Fibroblast of the aortic adventitia (primary cell): Measurements from ENCODE around the gene RMND5A. TPM values are rescaled to one million over a fixed set of nuclear protein-coding genes. Genes with fewer than 3 reads are reported as not detected.

Experiments used
- DNase-seq: peaks from one replicate; pipeline ENCODE4 v3.0.0-alpha.2; 2010; ENCODE audit warnings: low read depth
- H3K4me3 ChIP-seq: 2 replicates; pipeline ENCODE4 v1.5.1; 2011; ENCODE audit warnings: low read depth, mild to moderate bottlenecking, control low read depth, low read length, moderate library complexity
- total RNA-seq: library from RNA; depleted of rRNA; stranded (reverse); fragments of >200 nt; gene quantifications from 2 replicates; pipeline ENCODE4 v1.2.3, GENCODE V29; 2012; ENCODE audit warnings: low replicate concordance
- TF ChIP-seq, protein P1 (sequence below): IDR thresholded peaks from 2 replicates; pipeline ENCODE4 v1.5.1; 2011; ENCODE audit warnings: mild to moderate bottlenecking, low read length, control low read depth, inconsistent platforms; ENCODE audit not compliant: insufficient read depth

Gene RMND5A
- total RNA-seq, 1 donor = 20.2 TPM

DNA sequence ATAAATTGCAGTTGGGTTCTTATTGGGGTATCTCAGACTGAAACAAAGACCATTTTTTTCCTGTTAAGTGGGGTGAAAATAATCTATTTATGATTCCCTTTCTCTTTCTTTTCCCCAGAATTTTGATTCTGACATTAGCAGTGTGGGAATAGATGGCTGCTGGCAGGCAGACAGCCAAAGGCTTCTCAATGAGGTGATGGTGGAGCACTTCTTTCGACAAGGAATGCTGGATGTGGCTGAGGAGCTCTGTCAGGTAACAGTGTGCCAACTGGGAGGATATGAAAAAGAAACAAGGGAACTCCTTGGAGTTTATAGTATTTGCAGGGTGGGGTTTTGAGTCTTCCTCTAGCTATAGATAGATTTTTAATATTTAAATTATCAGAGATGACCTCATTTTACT, 31.7 kb downstream of the RMND5A start:
- no peak for DNase-seq
- no peak overlapping the region for H3K4me3 ChIP-seq
- TF ChIP-seq, protein P1, sequence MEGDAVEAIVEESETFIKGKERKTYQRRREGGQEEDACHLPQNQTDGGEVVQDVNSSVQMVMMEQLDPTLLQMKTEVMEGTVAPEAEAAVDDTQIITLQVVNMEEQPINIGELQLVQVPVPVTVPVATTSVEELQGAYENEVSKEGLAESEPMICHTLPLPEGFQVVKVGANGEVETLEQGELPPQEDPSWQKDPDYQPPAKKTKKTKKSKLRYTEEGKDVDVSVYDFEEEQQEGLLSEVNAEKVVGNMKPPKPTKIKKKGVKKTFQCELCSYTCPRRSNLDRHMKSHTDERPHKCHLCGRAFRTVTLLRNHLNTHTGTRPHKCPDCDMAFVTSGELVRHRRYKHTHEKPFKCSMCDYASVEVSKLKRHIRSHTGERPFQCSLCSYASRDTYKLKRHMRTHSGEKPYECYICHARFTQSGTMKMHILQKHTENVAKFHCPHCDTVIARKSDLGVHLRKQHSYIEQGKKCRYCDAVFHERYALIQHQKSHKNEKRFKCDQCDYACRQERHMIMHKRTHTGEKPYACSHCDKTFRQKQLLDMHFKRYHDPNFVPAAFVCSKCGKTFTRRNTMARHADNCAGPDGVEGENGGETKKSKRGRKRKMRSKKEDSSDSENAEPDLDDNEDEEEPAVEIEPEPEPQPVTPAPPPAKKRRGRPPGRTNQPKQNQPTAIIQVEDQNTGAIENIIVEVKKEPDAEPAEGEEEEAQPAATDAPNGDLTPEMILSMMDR = no peak

GRCh38 chr2:86752934-86753333, 32.8 kb downstream of the RMND5A start:
- H3K4me3 ChIP-seq = no peak overlapping the region
- TF ChIP-seq, protein P1 = no peak
- no peak for DNase-seq

DNA sequence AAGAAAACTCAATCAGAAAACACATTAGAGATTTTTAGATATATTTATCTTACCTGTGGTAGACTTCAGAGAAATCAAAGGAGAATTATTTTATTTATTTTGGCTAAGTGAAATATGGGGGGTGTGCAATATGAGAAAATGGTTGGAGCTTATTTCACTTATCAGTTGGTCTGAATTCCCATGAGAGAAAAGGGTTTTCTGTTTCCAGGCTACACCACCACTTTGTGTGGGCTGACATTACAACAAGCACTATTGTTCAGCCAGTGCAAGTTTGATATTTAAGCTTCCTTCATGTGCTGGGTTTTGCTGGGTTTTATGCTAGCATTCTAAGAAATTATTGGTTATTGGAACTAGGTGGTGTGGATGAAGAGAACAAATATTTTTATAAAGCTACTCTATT, 33.5 kb downstream of the RMND5A start:
- no peak overlapping the region for H3K4me3 ChIP-seq
- TF ChIP-seq, protein P1 = no peak
- peak; percentile 50 for DNase-seq

- TF ChIP-seq, protein P1 = no peak
- H3K4me3 ChIP-seq = no peak overlapping the region
- no peak for DNase-seq
These were observed 38.3 kb downstream of the RMND5A start for GRCh38 chr2:86758405-86758804.

- DNase-seq = no peak
- no peak overlapping the region for H3K4me3 ChIP-seq
- TF ChIP-seq, protein P1 = no peak
These were observed 40.3 kb downstream of the RMND5A start for GRCh38 chr2:86760371-86760770.

GRCh38 chr2:86764661-86765309, 44.7 kb downstream of the RMND5A start:
- peak; percentile 62 for DNase-seq

More at GRCh38 chr2:86764661-86765309, 44.7 kb downstream of the RMND5A start:
- no peak overlapping the region for H3K4me3 ChIP-seq
- TF ChIP-seq, protein P1 = peak; percentile 76
